NOMO-1 (cell line): ENCODE results near the gene ARL13B.
"Not testable (repeated sequence)": the region's sequence is repeated elsewhere in the genome, so short reads cannot be mapped to it uniquely, and the experiment has no call there.

Source experiments
- DNase-seq, 2 experiments: peaks; one replicate each; lab custom pipeline; 2025; ENCODE audit not compliant: unreplicated experiment in 2 of 2; lab: John Stamatoyannopoulos, UW

The ARL13B gene

GRCh38 chr3:93992207-93992606, 12.3 kb downstream of the ARL13B start:
- DNase-seq, result no peak

- no peak for DNase-seq
These were observed 14.1 kb downstream of the ARL13B start for GRCh38 chr3:93994056-93994455.

- no peak for DNase-seq
These were observed 21.2 kb downstream of the ARL13B start for GRCh38 chr3:94001191-94001590.

- DNase-seq, result no peak
These were observed 22.0 kb downstream of the ARL13B start for GRCh38 chr3:94001827-94002495.

- DNase-seq, result peak in 1 of 2 experiments; percentile 50
These were observed 24.5 kb downstream of the ARL13B start for GRCh38 chr3:94004301-94004910.

- DNase-seq, result no peak
These were observed 28.3 kb downstream of the ARL13B start for GRCh38 chr3:94008253-94008652.

GRCh38 chr3:94009608-94010007, 29.7 kb downstream of the ARL13B start:
- DNase-seq, result no peak

- DNase-seq, result peak in 1 of 2 experiments; percentile 8
These were observed 31.3 kb downstream of the ARL13B start for GRCh38 chr3:94011233-94011711.

- DNase-seq, result no peak
These were observed 32.2 kb downstream of the ARL13B start for GRCh38 chr3:94012185-94012584.

GRCh38 chr3:94015025-94015424, 35.1 kb downstream of the ARL13B start:
- DNase-seq, result no peak

GRCh38 chr3:94019659-94020058, 39.7 kb downstream of the ARL13B start:
- DNase-seq, result no peak

- no peak for DNase-seq
These were observed 40.3 kb downstream of the ARL13B start for GRCh38 chr3:94020293-94020692.

GRCh38 chr3:94024385-94024784, 44.4 kb downstream of the ARL13B start:
- DNase-seq, result no peak

GRCh38 chr3:94026623-94027022, 46.7 kb downstream of the ARL13B start:
- DNase-seq, result no peak

GRCh38 chr3:94028093-94028837, 48.3 kb downstream of the ARL13B start, which contains the start of gene STX19:
Gene STX19 (minus strand): TSS chr3:94028597. CDS start chr3:94015269, 13,328 bp downstream.
- no peak for DNase-seq

- DNase-seq, result no peak
These were observed 57.1 kb downstream of the ARL13B start for GRCh38 chr3:94036909-94037507.

GRCh38 chr3:94043285-94043684, 63.3 kb downstream of the ARL13B start:
- DNase-seq, result no peak

- DNase-seq, result not testable (repeated sequence)
These were observed 64.4 kb downstream of the ARL13B start for GRCh38 chr3:94044100-94044936.

GRCh38 chr3:94046533-94046932, 66.6 kb downstream of the ARL13B start:
- DNase-seq, result no peak

- DNase-seq, result no peak
These were observed 69.3 kb downstream of the ARL13B start for GRCh38 chr3:94049267-94049666.
